Measurements from ENCODE around the gene TBCK.
"Not testable (repeated sequence)": the region's sequence is repeated elsewhere in the genome, so short reads cannot be mapped to it uniquely, and the experiment has no call there.

DNA sequence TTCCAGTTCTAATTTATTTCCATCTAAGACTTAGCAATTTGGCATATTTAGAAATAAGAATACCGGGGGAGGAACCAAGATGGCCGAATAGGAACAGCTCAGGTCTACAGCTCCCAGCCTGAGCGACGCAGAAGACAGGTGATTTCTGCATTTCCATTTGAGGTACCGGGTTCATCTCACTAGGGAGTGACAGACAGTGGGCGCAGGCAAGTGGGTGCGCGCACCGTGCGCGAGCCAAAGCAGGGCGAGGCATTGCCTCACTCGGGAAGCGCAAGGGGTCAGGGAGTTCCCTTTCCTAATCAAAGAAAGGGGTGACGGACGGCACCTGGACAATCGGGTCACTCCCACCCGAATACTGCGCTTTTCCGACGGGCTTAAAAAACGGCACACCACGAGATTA lies 102.7 kb downstream of the TBCK start:
- TF ChIP-seq EZH2phosphoT487 (IDR thresholded peaks at IDR 0.05; ENCODE audit: borderline replicate concordance), result not testable (repeated sequence)
- TF ChIP-seq, protein P1, sequence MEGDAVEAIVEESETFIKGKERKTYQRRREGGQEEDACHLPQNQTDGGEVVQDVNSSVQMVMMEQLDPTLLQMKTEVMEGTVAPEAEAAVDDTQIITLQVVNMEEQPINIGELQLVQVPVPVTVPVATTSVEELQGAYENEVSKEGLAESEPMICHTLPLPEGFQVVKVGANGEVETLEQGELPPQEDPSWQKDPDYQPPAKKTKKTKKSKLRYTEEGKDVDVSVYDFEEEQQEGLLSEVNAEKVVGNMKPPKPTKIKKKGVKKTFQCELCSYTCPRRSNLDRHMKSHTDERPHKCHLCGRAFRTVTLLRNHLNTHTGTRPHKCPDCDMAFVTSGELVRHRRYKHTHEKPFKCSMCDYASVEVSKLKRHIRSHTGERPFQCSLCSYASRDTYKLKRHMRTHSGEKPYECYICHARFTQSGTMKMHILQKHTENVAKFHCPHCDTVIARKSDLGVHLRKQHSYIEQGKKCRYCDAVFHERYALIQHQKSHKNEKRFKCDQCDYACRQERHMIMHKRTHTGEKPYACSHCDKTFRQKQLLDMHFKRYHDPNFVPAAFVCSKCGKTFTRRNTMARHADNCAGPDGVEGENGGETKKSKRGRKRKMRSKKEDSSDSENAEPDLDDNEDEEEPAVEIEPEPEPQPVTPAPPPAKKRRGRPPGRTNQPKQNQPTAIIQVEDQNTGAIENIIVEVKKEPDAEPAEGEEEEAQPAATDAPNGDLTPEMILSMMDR (conservative IDR thresholded peaks at IDR 0.05; ENCODE audit: low read length), result not testable (repeated sequence)

All from Loucy (cell line).